Measurements from ENCODE around the gene SECISBP2L.
"Not testable (repeated sequence)": the region's sequence is repeated elsewhere in the genome, so short reads cannot be mapped to it uniquely, and the experiment has no call there.

SECISBP2L gene, protein sequence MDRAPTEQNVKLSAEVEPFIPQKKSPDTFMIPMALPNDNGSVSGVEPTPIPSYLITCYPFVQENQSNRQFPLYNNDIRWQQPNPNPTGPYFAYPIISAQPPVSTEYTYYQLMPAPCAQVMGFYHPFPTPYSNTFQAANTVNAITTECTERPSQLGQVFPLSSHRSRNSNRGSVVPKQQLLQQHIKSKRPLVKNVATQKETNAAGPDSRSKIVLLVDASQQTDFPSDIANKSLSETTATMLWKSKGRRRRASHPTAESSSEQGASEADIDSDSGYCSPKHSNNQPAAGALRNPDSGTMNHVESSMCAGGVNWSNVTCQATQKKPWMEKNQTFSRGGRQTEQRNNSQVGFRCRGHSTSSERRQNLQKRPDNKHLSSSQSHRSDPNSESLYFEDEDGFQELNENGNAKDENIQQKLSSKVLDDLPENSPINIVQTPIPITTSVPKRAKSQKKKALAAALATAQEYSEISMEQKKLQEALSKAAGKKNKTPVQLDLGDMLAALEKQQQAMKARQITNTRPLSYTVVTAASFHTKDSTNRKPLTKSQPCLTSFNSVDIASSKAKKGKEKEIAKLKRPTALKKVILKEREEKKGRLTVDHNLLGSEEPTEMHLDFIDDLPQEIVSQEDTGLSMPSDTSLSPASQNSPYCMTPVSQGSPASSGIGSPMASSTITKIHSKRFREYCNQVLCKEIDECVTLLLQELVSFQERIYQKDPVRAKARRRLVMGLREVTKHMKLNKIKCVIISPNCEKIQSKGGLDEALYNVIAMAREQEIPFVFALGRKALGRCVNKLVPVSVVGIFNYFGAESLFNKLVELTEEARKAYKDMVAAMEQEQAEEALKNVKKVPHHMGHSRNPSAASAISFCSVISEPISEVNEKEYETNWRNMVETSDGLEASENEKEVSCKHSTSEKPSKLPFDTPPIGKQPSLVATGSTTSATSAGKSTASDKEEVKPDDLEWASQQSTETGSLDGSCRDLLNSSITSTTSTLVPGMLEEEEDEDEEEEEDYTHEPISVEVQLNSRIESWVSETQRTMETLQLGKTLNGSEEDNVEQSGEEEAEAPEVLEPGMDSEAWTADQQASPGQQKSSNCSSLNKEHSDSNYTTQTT

DNA sequence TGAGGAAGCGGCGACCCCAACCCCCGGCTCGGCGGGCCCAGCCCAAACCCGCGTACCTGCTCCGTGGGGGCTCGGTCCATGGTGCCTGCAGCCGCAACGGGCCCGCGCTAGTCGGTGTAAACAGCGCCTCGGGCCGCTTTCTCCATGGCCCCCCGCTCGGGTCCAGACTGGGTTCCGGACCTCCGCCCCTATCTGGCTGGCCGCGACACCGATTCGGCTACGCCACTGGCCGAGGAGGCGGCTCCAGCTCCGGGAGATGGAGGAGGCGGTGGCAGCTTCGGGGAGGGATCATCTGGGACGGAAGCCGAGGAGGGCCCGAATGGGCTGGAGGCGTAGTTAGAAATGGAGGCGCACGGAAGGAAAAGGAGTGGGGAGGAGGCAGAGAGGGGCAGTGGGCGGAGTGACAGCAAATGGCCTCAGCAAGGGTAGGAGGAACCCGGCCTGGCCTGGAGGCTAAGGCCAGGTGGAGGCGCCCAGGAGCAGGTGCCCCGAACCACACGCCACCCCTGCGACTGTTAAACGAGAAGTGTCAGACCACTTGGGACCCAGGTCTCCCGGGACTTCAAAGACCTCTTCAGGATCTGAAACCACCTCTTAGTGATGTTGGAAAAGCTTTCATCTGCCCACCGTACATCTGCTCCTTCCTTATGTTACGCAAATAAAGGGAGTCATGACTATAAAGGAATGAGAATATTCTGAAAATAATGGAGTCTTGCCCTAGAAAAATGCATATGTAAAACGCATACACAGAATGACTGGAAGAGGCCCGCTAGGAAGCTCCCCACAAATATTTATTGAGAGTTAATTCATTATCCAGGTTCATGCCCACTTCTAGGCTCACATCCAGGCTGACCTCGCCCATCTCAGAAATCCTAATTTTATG, at the start of gene SECISBP2L:
Gene SECISBP2L (minus strand): TSS at position 227 of the 883 bp plus-strand sequence. CDS start 147 bp downstream, at position 80.
- DNase-seq: peak; percentile 92

DNA sequence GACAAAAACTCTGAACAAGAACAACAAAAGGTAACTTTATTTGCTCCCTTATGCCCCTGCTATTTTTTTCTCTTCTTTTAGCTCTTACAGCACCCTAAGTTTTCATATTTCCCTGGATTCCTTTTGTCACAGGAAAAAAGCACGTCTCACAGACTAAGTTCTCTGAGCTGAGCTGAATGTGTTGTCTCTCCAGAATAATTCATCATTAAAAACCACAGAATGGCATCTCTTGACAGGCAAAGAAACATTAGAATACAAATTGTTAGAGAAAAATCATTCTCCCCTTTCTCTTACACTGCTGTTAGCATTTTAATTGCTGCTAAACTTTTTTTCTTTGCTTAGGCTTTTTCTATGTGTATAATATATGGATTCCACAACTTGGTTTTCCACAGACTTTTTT, 48.7 kb upstream of the SECISBP2L start:
- no peak for DNase-seq

GRCh38 chr15:49093252-49094105, 47.2 kb upstream of the SECISBP2L start:
- DNase-seq: no peak

GRCh38 chr15:49088996-49089395, 42.8 kb upstream of the SECISBP2L start:
- no peak for DNase-seq

- no peak for DNase-seq
Observed at GRCh38 chr15:49085696-49086459, 39.6 kb upstream of the SECISBP2L start.

DNA sequence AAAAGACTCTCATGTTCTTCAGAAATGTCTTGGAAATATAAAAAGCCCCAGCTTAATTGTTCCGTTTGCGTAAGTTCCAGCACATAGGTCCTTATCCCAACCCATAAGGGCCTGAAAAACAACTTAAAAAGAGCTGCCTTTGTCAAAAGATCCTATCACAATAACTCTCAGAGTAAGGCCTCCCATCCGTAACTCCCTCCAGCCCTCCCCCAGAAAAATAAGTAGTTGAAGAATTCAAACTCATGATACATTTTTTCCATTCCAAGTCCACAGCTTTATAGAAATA, 38.0 kb upstream of the SECISBP2L start:
- DNase-seq: no peak

DNA sequence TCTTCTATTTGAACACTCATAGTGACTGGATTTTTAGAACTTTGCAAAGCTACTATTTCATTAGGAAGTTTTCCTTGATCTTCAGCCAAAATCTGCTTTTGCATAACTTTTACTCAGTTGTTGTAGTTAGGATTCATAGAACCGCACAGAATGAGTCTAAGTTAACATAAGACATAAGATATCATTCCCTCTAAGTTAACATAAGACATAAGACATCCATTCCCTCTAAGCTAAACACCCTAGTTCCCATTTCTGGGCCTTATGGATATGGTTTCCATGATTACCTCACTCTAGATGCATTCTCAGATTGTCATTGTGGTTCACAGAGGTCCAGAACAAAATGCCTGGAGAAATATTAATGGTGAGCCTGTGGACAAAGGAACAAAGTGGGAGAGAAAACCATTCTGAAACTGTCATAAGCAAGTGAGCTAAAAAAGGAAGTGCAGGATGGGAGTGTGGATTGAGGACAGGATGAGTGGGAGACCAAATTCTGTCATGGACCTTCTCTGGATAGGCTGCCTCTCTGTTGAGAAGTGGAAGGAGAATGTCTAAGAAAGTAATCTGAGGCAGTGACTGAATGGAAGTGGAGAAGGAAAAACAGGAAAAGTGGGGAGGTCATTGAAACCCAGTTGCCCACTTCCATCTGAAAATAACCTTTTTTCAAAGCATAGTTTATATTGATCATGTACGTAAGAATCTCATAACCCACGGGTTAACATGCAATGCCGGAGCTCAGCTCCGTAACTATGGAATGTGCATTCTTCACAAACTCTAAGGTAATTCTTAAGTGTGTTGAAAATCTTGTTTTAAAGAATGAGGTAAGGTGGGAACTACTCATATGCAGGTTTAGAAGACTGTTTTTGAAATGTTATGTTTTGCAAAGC, 37.4 kb upstream of the SECISBP2L start:
- DNase-seq: no peak

DNA sequence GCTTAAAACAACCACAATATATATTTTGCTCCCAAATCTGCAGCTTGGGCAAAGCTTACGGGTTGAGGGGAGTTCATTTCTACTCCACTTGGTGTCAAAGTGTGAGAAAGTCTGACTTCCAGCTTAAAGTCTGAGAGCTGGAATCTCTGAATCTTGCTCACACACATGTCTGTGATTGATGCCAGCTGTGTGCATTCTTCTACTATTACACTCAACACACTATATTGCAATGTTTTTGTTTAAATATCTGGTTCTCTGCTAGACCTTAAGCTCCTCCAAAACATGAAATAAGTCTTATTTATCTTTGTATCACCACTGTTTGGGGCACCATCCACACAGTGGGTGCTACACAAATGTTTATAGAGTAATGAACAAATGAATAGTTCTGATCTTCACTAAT, 36.7 kb upstream of the SECISBP2L start:
- DNase-seq: no peak

DNA sequence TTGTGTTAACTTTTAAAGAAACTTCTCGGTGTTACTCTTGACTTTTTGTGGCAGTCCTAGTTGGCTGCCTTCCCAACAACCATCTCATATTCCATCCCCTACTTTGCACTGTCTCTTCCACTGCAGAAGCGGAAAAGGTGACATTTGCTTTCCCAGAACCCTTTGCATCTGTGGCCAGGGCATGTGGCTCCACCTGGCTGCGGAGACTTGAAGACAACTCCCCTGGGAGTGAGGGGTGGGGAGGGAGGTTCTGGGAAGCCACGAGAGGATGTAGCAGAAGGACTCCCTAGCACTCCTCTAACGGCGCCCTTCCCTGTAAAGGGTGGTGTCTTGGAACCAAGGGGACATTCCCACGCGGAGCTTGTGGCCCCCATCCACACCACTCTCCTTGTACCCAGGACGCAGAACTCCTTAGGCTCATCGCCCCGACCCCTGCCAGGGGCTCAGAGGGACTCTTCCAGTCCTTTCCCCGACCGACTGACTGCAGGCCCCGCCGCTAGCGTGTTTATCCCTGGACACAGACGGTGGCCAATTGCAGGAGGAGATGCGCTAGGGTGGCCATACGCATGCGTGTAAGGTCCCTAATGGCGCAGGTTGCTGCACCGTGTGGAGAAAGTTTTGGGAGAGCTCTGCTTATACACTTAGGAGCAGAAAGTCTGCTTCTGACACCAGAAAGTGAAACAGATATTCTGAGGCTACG, 33.2 kb upstream of the SECISBP2L start:
- DNase-seq: no peak

DNA sequence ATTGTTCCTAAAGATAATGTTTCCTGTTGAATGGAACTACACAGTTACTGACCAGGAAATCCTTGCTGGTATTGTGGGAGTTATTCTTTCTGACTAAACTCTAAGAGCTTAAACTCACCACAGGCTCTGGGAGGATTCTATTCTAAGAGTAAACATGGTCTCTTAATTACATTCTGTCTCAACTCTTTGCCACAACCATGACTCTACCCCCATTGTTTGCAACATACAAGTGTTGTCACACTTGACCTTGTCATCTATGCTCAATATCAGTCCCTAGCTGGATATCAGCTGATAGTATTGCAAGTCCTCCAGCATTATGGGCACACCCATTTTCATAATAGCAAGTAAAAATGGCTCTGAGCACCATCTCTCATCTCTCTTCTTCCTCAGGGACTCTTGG, 29.6 kb upstream of the SECISBP2L start:
- DNase-seq: no peak

DNA sequence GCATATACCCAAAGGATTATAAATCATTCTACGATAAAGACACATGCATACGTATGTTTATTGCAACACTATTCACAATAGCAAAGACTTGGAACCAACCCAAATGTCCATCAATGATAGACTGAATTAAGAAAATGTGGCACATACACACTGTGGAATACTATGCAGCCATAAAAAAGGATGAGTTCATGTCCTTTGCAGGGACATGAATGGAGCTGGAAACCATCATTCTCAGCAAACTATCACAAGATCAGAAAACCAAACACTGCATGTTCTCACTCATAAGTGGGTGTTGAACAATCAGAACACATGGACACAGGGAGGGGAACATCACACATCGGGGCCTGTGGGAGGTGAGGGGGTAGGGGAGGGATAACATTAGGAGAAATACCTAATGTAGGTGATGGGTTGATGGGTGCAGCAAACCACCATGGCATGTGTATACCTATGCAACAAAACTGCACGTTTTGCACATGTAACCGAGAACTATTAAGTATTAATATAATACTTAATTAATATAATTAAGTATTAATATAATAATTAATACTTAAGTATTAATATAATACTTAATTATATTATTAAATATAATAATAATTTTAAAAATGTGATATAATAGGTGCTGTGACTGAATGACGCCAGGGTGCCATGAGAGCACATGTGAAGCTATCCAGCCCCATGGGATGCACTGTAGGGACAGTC, 28.5 kb upstream of the SECISBP2L start:
- DNase-seq: not testable (repeated sequence)

DNA sequence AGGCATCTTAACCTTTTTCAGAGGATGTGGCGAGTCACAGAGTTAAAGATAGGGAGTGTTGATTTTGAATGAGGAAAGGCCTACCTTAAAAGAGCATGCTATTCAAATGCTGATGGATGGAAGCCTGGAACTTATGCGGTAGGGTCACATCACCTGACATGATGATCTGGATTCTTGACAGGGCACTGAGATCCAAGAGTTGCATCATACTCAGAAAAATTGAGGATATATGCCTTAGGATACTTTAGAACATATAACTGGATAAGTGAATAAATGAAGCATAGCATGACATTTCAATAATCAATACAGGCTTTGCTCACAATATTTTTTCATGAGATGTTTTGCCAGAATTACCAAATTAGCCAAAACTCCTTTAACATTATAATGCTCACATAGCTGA, 20.1 kb upstream of the SECISBP2L start:
- no peak for DNase-seq

DNA sequence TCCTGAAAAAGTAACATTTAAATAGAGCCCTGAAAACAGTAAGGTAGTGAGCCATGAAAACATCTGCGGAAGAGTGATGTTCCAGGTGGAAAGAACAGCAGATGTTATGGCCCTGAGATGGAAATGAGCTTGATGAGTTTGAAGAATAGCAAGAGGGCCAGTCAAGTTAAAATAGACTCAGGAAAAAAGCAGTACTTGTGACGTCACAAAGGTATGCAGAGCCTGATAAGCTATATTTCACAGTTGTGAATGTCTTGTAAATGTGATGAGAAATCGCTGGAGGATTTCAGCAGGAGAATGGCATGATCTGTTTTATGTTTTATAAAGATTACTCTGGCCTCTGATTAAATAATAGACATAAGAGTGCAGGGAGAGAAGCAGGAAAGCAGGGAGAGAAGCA, 18.6 kb upstream of the SECISBP2L start:
- no peak for DNase-seq

GRCh38 chr15:49064281-49064653, 18.0 kb upstream of the SECISBP2L start:
- no peak for DNase-seq

DNA sequence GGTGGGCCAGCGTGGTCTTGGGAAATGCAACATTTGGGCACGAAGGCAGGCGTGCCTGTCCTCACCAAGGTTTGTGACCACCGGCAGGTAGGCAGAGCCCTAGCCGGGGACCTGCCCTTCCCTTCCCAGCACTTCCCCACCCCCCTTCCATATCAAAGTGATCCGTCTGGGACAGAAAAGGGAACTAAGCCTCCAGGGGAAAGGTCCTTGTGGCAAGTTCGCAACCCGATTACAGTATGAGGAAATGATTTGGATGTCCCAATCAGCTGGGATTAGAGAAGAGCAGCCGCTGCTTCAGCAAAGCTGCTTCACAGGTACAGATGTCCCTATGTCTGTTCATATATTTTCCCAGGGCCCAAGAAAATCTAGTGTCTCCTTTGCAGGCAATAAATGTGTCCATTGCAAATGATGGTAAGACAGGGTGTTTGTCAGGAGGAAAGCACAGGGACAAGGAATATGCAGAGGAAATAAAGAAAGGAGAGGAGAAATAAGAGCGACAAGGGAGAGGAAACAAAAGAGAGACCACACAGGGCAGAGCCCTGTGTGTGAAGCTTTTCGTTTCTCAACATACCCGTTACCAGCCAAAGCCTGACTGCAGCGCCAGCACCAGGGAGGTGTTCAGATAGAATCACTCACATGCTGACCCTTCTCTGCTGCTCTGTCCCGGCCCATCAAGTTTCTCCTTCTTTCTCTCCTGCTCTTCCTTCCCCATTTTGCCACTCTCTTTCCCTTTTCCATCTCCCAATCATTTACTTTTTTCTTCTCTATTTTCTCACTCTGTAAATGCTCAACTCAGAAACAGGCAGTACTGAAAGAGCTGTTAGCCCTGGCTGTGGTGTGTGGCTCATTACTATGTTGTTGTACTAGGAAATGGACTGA, 17.4 kb upstream of the SECISBP2L start:
- no peak for DNase-seq

- DNase-seq: no peak
Observed at GRCh38 chr15:49062900-49063299, 16.7 kb upstream of the SECISBP2L start.

GRCh38 chr15:49060710-49061495, 14.7 kb upstream of the SECISBP2L start:
- no peak for DNase-seq

Data from NCI-H526 treated with DMSO at 0.1 percent for 48 hours (cell line).